GM18861 (cell line): ENCODE data around the gene LSM4.
A peak's percentile ranks its signal among the peaks of the same experiment; 100 is the strongest.
"Not testable (repeated sequence)": the region's sequence is repeated elsewhere in the genome, so short reads cannot be mapped to it uniquely, and the experiment has no call there.

ENCODE experiments used
- ATAC-seq: cut with Tn5 transposase; IDR thresholded peaks from one replicate; pipeline ENCODE4 v1.9.1; 2021; ENCODE audit not compliant: unreplicated experiment

The LSM4 gene

GRCh38 chr19:18340990-18341868, 18.4 kb upstream of the LSM4 start:
- ATAC-seq: no peak

- ATAC-seq: peak; percentile 59
Measured at GRCh38 chr19:18340190-18340989, 17.5 kb upstream of the LSM4 start, which contains the start of gene PGPEP1. Gene PGPEP1 (plus strand): TSS chr19:18340598. CDS start chr19:18340682, 84 bp downstream.

- ATAC-seq: no peak
Measured at GRCh38 chr19:18339723-18340122, 16.8 kb upstream of the LSM4 start.

GRCh38 chr19:18338541-18338940, 15.7 kb upstream of the LSM4 start:
- ATAC-seq: no peak

- ATAC-seq: no peak
Measured at GRCh38 chr19:18336121-18336520, 13.2 kb upstream of the LSM4 start.

GRCh38 chr19:18333680-18334079, 10.8 kb upstream of the LSM4 start:
- ATAC-seq: no peak

- no peak for ATAC-seq
Measured at GRCh38 chr19:18332917-18333530, 10.1 kb upstream of the LSM4 start.

GRCh38 chr19:18330868-18331267, 8.0 kb upstream of the LSM4 start:
- no peak for ATAC-seq

GRCh38 chr19:18329035-18329376, 6.1 kb upstream of the LSM4 start:
- no peak for ATAC-seq

- ATAC-seq: peak; percentile 81
Measured at GRCh38 chr19:18328340-18329034, 5.6 kb upstream of the LSM4 start.

- ATAC-seq: no peak
Measured at GRCh38 chr19:18326772-18327171, 3.9 kb upstream of the LSM4 start.

GRCh38 chr19:18324373-18324731, 1.5 kb upstream of the LSM4 start:
- ATAC-seq: not testable (repeated sequence)

- no peak for ATAC-seq
Measured at GRCh38 chr19:18322318-18322758, 538 bp downstream of the LSM4 start.

GRCh38 chr19:18321734-18322102, 1.2 kb downstream of the LSM4 start:
- no peak for ATAC-seq

- no peak for ATAC-seq
Measured at GRCh38 chr19:18320865-18321733, 1.8 kb downstream of the LSM4 start.

GRCh38 chr19:18319591-18320135, 3.2 kb downstream of the LSM4 start:
- ATAC-seq: no peak

GRCh38 chr19:18317961-18318800, 4.7 kb downstream of the LSM4 start:
- no peak for ATAC-seq

- ATAC-seq: no peak
Measured at GRCh38 chr19:18313398-18313797, 9.5 kb downstream of the LSM4 start.

GRCh38 chr19:18312092-18312534, 10.8 kb downstream of the LSM4 start:
- ATAC-seq: no peak
